Activated T-helper 1 cell treated with Interleukin-2 at 50 U/mL for 16 hours (primary cell): ENCODE results near the gene MCC.

Experiments used
- DNase-seq: peaks from one replicate; pipeline ENCODE4 v3.0.0-alpha.2; 2020; ENCODE audit warnings: low read depth

MCC gene

DNA sequence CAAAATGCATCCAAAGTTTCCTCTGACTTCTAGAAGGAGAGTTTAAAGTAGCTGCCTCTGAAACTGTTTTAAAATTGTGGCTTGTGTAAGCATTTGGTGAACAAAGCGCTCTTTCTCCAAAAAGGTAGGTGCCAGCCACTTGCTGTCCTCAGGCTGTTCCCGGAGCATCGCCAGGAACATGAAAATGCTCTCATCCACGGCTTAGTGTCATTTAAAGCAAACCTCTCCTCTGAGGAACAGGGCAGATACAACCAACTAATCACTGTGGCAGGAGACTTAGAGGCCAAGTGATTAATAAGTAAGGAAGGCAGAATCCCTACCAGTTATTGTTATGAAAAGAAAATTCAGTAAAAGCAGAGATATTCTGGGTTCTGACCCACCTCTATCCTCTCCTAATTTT lies 346.1 kb downstream of the MCC start:
- no peak for DNase-seq

DNA sequence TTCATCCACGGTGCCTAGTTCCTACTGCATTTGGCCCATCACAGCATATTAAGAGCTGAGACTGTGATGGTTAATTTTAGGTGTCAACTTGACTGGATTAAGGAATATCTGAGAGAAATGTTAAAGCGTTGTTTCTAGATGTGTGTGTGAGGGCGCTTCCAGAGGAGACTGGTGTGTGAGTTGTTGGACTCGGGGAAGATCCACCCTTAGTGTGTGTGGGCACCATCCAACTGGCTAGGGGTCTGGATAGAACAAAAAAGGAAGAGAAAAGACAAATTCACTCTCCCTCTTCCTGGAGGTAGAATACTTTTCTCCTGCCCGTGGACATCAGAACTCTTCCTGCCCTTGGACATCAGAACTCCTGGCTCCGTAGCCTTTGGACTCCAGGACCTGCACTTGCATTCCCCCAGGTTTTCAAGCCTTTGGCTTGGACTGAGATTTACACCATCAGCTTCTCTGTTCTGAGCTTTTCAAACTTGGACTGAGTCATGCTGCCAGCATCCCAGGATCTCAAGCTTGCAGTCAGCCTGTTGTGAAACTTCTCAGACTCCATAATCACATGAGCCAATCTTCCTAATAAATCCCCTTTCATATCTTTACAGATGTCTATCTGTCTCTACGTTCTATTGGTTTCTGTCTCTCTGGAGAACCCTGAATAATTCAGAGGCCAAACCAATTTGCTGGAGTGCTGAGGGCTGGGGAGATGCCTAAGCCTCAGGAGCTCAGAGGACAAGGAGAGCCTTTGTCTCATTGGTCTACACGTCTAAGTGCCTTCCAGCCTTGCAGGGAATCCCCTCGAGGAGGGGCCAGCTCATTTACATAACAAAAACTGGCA lies 347.2 kb downstream of the MCC start:
- DNase-seq = no peak

GRCh38 chr5:113133211-113133975 lies 354.9 kb downstream of the MCC start:
- no peak for DNase-seq

DNA sequence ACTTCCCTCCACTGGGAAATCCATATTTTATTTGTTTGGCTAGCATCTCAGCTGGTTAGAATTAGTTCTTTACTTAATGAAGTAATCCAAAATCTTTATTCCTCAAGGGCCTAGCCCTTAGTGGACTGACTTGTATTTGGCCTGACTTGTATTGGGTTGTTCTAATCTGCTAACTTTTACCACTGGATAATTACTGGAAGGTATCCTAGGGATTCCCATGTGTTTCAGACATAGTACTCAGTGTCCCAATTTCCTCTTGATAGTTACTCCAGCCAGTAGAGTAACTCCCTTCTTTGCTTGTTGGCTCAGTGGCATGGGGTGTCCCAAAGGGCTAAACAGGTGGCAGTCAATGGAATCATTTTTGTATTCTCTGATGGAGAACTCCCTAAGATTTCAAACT lies 355.7 kb downstream of the MCC start:
- no peak for DNase-seq

DNA sequence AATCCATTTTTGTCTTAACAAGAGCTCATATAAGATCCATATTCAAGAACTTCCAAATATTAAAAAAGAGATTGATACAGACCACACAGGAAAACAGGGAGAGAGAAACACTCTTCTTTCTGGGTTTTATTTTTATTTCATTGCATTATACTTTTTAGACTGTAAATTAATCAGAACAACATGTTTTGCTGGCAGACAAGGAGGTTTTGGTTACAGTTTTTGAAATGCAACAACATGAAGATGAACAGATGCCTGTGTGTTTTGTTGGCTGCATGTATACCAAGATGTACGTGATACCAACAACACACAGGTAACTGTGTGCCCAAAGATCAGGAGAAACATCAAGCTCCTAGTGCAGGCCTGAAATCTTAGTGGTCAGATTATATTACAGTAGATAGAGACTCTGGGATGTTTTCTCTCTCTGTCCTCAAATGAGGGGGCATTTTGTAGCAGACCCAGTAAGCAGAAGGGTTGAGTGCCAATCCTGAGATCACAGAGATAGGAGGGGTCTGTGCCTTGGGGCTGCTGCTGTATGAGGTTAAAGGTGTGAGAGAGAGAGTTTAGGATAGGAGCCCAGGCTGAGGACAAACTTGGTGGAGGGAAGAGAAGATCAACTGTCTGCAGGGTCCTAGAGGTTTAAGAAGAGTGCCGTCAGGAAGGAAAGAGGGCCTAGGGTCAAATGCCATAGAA lies 359.5 kb downstream of the MCC start:
- DNase-seq = no peak

GRCh38 chr5:113128082-113128481 lies 360.2 kb downstream of the MCC start:
- DNase-seq = no peak

DNA sequence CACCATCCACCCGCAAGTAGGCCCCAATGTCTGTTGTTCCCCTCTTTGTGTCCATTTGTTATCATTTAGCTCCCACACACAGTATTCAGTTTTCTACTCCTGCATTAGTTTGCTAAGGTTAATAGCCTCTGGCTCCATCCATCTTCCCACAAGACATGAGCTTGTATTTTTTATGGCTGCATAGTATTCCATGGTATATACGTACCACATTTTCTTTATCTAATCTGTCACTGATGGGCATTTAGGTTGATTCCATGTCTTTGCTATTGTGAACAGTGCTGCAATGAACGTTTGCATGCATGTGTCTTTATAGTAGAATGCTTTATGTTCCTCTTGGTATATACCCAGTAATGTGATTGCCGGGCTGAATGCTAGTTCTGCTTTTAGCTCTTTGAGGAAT lies 361.2 kb downstream of the MCC start:
- DNase-seq = no peak

DNA sequence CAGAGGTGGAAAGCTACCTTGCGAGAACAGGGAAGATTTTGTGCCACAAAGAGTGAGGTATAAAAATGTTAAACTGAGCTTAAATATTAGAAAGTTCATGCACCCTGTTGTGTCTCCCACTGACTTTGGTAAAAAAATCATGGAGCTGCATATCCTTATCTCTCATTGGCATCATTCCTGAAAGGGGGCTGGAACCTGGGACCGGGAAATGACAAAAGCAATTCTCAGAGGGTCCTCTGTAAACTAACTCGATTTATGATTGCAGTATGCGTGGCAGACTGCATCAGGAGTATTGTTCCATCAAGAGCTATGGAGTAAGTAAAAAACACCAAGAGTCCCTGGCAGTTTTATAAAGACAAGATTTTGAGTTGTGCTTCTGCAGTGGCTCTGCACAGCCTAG lies 362.9 kb downstream of the MCC start:
- DNase-seq = no peak

- DNase-seq = no peak
Measured at GRCh38 chr5:113124914-113125313, 363.3 kb downstream of the MCC start.

DNA sequence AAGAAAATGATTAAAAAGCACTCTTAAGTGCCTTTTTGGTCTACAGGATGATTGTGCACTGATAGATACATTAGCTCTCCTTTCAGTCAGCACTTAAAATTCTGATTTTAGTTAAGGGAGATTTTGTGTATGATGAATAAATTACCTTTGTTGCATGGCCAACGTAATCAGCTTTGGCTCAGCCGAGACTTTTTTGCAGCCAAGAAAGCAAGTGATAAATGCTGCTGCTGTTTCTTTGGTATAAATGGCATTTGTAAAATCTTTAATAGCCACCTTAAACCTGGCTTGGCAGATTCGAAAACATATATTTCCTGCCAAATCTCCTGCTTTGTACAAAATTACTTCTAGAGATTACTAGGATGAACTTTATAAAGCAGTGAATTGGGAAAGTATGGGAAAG lies 364.0 kb downstream of the MCC start:
- no peak for DNase-seq

GRCh38 chr5:113123618-113124017 lies 364.6 kb downstream of the MCC start:
- DNase-seq = no peak

- no peak for DNase-seq
Measured at GRCh38 chr5:113122053-113122452, 366.2 kb downstream of the MCC start.

DNA sequence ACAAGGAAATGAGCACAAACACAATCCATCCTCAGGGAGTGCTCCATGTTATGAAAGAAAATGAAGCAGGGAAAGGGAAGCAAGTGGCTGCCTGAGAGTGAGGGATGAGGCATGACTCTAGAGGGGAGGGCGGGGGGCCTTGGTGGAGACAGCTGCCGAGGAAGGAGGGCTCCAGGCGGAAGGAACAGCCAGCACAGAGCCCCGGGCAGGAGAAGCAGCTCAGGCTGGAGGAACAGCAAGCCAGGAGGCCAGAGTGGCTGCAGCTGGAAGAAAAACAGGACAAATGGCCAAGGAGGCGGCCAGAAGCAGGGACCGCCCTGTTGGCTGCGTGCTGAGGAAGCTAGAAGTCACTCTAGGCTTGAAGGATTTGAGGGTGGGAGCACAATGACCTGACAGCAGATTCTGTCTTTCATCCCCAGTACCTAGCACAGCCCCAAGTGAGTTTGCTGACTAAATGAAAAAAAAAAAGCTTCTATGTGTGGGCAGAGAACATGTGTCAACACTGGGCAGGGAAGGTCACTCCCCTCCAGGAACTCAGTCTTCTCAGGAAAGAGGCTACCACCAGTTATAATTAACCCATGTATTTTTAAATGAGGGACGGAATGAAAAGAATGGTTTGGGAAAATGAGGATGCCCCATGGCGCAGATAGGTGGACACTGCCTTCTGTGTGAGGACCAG lies 368.9 kb downstream of the MCC start:
- DNase-seq = no peak

DNA sequence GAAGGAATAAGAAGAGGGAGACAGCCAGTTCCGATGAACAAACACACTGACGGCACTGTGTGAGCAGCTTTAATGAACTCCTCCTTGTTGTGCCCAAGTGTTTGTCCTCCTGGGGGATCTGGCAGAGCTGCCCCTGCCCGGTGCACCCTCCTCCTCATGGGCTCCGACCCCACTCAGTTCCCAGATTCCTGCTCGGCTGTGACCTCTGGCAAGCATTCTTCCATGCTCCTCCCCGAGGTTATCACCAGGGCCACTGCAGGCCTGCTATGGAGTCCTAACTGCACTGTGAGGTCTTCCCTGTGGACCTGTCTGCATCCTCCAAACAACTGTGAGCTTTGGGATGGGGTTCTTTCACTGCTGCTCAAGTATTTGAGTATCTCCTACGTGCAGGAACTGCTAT lies 369.5 kb downstream of the MCC start:
- no peak for DNase-seq

GRCh38 chr5:113118298-113118697 lies 370.0 kb downstream of the MCC start:
- DNase-seq = no peak

DNA sequence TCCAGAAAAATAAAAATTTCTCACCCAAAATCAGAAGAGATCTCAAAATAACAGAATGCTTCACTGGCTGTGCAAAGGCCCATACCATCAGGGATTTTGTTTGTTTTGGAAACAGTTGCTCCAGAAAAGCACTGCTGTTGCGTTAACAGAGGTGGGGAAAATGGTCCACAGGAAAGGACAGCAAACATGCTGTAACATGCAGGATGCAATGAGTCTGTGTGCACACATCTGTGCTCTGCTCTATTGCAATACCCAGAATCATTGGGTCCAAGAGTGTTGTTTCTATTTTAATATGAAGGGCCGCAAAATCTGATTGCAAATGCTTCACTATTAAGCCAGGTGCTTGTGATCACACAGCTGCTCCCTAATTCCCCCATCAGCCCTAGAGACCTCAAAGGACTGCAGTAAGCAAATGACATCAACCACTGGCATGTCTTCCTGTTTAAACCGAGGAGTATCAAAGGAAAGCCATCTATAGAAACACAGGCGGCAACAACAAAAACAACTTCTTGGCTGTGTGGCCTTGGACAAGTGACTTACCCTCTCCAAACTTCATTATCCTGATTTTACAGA lies 370.6 kb downstream of the MCC start:
- no peak for DNase-seq

DNA sequence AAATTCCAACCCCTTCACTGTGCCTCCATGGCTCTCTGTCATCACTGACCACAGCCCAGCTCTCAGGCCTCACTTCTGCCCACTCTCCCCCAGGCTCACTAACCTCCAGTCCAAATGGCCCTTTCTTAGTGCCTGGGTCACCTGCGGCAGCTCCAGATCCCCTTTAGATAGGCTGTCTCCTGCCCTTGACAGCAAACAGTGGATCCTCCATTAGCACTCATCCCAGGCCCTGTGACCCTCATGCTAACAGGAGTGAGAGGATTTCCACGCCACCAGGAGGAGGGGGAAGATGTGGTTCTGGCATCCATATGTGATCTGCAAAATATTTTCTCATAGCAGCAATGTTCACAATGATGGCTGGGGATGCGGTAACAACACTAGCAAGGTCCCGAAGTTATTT lies 372.3 kb downstream of the MCC start:
- no peak for DNase-seq

DNA sequence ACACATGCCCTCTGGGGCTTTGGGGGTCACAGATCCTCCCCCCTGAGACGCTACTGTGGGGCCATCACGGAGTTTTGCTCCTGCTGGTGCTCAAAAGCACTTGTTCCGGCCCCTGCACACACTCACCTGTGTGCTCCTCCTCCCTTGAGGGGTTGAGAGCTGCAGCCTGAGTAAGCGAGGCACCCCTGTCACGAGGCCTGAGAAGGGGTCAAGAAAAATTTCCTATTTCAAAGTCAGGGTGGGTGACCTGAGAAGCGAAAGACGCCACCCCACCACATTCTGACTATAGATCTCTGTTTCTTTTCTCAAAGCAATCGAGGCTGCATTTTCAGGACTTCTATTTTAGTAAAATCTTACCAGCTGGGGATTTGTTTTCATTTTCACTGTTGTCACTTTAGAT lies 373.2 kb downstream of the MCC start:
- no peak for DNase-seq

GRCh38 chr5:113114559-113114958 lies 373.7 kb downstream of the MCC start:
- DNase-seq = no peak

GRCh38 chr5:113112435-113112834 lies 375.8 kb downstream of the MCC start:
- DNase-seq = no peak

GRCh38 chr5:113110117-113110516 lies 378.1 kb downstream of the MCC start:
- no peak for DNase-seq

DNA sequence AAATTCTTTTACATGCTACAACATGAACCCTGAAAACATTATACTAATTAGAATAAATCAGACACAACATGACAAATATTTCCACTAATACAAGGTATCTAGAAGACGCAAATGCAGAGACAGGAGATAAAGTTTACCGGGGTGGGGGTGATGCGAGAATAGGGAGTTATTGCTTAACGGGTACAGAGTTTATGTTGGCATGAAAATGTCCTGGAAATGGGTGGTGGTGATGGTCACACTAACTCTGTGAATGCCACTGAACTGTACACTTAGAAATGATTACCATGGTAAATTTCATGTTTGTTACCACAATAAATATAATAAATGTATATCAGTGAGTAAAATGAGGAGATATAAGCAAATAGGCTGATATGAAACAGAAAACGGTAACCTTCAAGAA lies 378.9 kb downstream of the MCC start:
- DNase-seq = no peak
